ENCODE measurements around the gene DPP3.

DNA sequence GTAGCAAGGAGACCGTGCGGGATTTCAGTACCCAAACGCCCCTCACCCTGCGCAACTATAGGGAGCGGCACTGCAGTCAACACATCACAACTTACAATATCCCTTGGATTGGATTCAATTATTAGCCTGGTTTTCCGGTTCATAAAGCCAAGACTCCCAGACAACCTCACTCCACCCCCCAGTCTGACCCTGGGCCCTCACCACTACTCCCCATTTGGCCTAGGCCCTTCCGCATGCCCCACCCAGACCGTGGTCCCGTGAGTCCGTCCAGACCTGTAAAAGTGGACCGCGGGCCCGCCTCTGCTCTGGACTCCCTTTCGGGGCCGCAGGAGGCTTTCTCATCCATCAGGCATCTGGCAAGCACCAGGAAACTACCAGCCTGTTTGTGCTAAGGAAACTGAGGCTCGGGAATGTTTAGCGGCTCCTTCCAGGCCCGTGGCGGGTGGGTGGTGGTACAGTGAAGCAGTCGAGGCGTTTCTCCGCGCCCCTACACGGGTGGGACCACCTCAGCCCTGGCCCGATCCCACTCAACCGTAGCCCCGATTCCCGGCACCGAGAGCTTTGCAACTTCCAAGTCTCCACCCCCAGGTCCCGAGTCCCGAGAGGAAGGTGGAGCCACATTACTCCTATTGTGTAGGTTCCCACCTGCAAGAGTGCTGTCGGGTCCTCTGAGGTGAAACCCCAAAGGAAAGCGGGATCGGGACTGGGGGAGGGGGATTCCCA lies 679 bp upstream of the DPP3 start:
- TF ChIP-seq POLR2AphosphoS5 (IDR thresholded peaks at IDR 0.05; ENCODE audit: low read depth, low read length): no peak
- TF ChIP-seq POLR2A (IDR thresholded peaks at IDR 0.05; ENCODE audit: low read depth, low read length): no peak
- TF ChIP-seq TAF1 (IDR thresholded peaks at IDR 0.05; ENCODE audit: low read depth, low read length): no peak
- no peak for TF ChIP-seq PAX5 (IDR thresholded peaks at IDR 0.05; ENCODE audit: insufficient read depth, low read length, severe bottlenecking)

Data from GM12891 (cell line).